BLaER1 treated with 17β-estradiol and CSF1 and Interleukin-3, amounts not matched to agents 10 nM and 100 nM (cell line): ENCODE measurements around the gene FLAD1.
"Not testable (repeated sequence)": the region's sequence is repeated elsewhere in the genome, so short reads cannot be mapped to it uniquely, and the experiment has no call there.

Experiments
- H3K27ac ChIP-seq, 11 experiments: shearing (Covaris generic); formaldehyde crosslinking; 2 replicates each; pipeline ENCODE4 v1.8.1; 2022
- H3K27me3 ChIP-seq, 11 experiments: shearing (Covaris generic); formaldehyde crosslinking; 2 replicates each; pipeline ENCODE4 v1.8.1; 2022
- H3K36me3 ChIP-seq, 11 experiments: shearing (Covaris generic); formaldehyde crosslinking; 2 replicates each; pipeline ENCODE4 v1.8.1; 2022
- H3K4me1 ChIP-seq, 10 experiments: shearing (Covaris generic); formaldehyde crosslinking; 2 replicates each; pipeline ENCODE4 v1.8.1; 2022
- H3K4me2 ChIP-seq, 11 experiments: shearing (Covaris generic); formaldehyde crosslinking; 2 replicates each; pipeline ENCODE4 v1.8.1; 2022
- H3K4me3 ChIP-seq, 10 experiments: shearing (Covaris generic); formaldehyde crosslinking; 2 replicates each; pipeline ENCODE4 v1.8.1; 2022
- H3K9ac ChIP-seq, 11 experiments: shearing (Covaris generic); formaldehyde crosslinking; 2 replicates each; pipeline ENCODE4 v1.8.1; 2022
- H3K9me3 ChIP-seq, 11 experiments: shearing (Covaris generic); formaldehyde crosslinking; replicated peaks in 1 of 11; 2 replicates each; pipeline ENCODE4 v1.8.1; 2022
- H4K20me1 ChIP-seq, 11 experiments: shearing (Covaris generic); formaldehyde crosslinking; 2 replicates each; pipeline ENCODE4 v1.8.1; 2022
- Cebpa-rat ChIP-seq, 11 experiments: shearing (Covaris generic); IDR thresholded peaks; 2 replicates each; pipeline ENCODE4 v1.8.1; 2022

The FLAD1 gene

GRCh38 chr1:154973344-154974101, 9.6 kb upstream of the FLAD1 start:
- peaks cover 71 to 77% (median 75%) of the 10 kb centered on the region in 10 experiments for H3K4me1 ChIP-seq
- no peaks in the 10 kb centered on the region for H3K9me3 ChIP-seq

GRCh38 chr1:154974102-154974807, 8.9 kb upstream of the FLAD1 start, which contains the start of gene CKS1B:
Gene CKS1B (plus strand): TSS chr1:154974681. CDS start chr1:154974746, 65 bp downstream.
- Histone ChIP-seq H3K9me3 (no peaks in the 10 kb centered on the region), H3K4me3 (peak within 1 kb of the TSS; percentile 64 to 86 (median 69)), H3K4me1 (peaks cover 63 to 70% (median 68%) of the 10 kb centered on the region in 10 experiments), H3K4me2 (peak within 1 kb of the TSS; percentile 89 to 100 (median 98)), H3K27me3 (no peaks in the 10 kb centered on the region), H3K9ac (peak within 1 kb of the TSS; percentile 87 to 99 (median 92)), H3K27ac (peak within 1 kb of the TSS; percentile 89 to 100 (median 96)), H4K20me1 (peaks cover 11 to 41% (median 29%) of the 10 kb centered on the region in 11 experiments; a peak in 18 of 22 replicates), H3K36me3 (peaks cover 0 to 30% (median 16%) of the 10 kb centered on the region in 11 experiments; a peak in 20 of 22 replicates)
- no peak for TF ChIP-seq Cebpa-rat (IDR thresholded peaks at IDR 0.05)

More at GRCh38 chr1:154973344-154974101, 9.6 kb upstream of the FLAD1 start:
- H4K20me1 ChIP-seq = peaks cover 11 to 48% (median 36%) of the 10 kb centered on the region in 11 experiments; a peak in 18 of 22 replicates
- H3K4me2 ChIP-seq = peak overlapping the region; percentile 89 to 100 (median 98)
- peak overlapping the region; percentile 64 to 86 (median 69) for H3K4me3 ChIP-seq
- H3K27me3 ChIP-seq = no peaks in the 10 kb centered on the region
- no peak for TF ChIP-seq Cebpa-rat (IDR thresholded peaks at IDR 0.05)
- peak overlapping the region; percentile 89 to 100 (median 96) for H3K27ac ChIP-seq
- H3K9ac ChIP-seq = peak overlapping the region; percentile 87 to 99 (median 92)
- H3K36me3 ChIP-seq = peaks cover 5 to 30% (median 19%) of the 10 kb centered on the region in 11 experiments

- H3K27me3 ChIP-seq = no peaks in the 10 kb centered on the region
- H3K4me3 ChIP-seq = peak overlapping the region; percentile 64 to 86 (median 69)
- peaks cover 0 to 33% (median 19%) of the 10 kb centered on the region in 11 experiments; a peak in 19 of 22 replicates for H3K36me3 ChIP-seq
- peaks cover 57 to 67% (median 61%) of the 10 kb centered on the region in 10 experiments for H3K4me1 ChIP-seq
- no peaks in the 10 kb centered on the region for H3K9me3 ChIP-seq
- peak overlapping the region; percentile 65 to 100 (median 96) for H3K27ac ChIP-seq
- peak overlapping the region; percentile 79 to 99 (median 91) for H3K9ac ChIP-seq
- peaks cover 10 to 35% (median 26%) of the 10 kb centered on the region in 11 experiments; a peak in 17 of 22 replicates for H4K20me1 ChIP-seq
- no peak for TF ChIP-seq Cebpa-rat (IDR thresholded peaks at IDR 0.05)
- peak overlapping the region; percentile 81 to 95 (median 91) for H3K4me2 ChIP-seq
Observed at GRCh38 chr1:154974808-154975408, 8.2 kb upstream of the FLAD1 start.

GRCh38 chr1:154975409-154976059, 7.6 kb upstream of the FLAD1 start:
- Histone ChIP-seq H3K4me2 (peak overlapping the region; percentile 81 to 95 (median 91)), H3K36me3 (peaks cover 0 to 39% (median 25%) of the 10 kb centered on the region in 11 experiments; a peak in 19 of 22 replicates), H3K4me3 (peak overlapping the region; percentile 64 to 86 (median 69)), H3K9me3 (no peaks in the 10 kb centered on the region), H4K20me1 (peaks cover 4 to 28% (median 20%) of the 10 kb centered on the region in 11 experiments; a peak in 16 of 22 replicates), H3K9ac (peak overlapping the region; percentile 79 to 99 (median 91)), H3K4me1 (peaks cover 50 to 61% (median 55%) of the 10 kb centered on the region in 10 experiments), H3K27me3 (no peaks in the 10 kb centered on the region), H3K27ac (peak overlapping the region; percentile 65 to 100 (median 96))
- no peak for TF ChIP-seq Cebpa-rat (IDR thresholded peaks at IDR 0.05)

- not testable (repeated sequence) for H3K9me3 ChIP-seq, H3K4me3 ChIP-seq, H3K27me3 ChIP-seq, H4K20me1 ChIP-seq
- peak overlapping the region; percentile 81 to 95 (median 91); a peak in 21 of 22 replicates for H3K4me2 ChIP-seq
- peak overlapping the region; percentile 42 to 99 (median 91); a peak in 13 of 22 replicates for H3K9ac ChIP-seq
- H3K27ac ChIP-seq = peak overlapping the region in 10 of 11 experiments; percentile 7 to 98 (median 77); a peak in 17 of 22 replicates
- H3K4me1 ChIP-seq = peaks cover 38 to 56% (median 43%) of the 10 kb centered on the region in 10 experiments
- H3K36me3 ChIP-seq = peaks cover 0 to 52% (median 33%) of the 10 kb centered on the region in 11 experiments; a peak in 19 of 22 replicates
Observed at GRCh38 chr1:154977762-154978161, 5.4 kb upstream of the FLAD1 start.

GRCh38 chr1:154978360-154978759, 4.8 kb upstream of the FLAD1 start:
- Histone ChIP-seq H3K9me3 (no peaks in the 10 kb centered on the region), H3K36me3 (peaks cover 0 to 52% (median 33%) of the 10 kb centered on the region in 11 experiments; a peak in 19 of 22 replicates), H3K4me3 (no peak overlapping the region), H3K27ac (peak overlapping the region in 7 of 11 experiments; percentile 7 to 98 (median 94); a peak in 8 of 22 replicates), H3K4me2 (peak overlapping the region; percentile 26 to 95 (median 91); a peak in 15 of 22 replicates), H4K20me1 (peaks cover 0 to 2% (median 0%) of the 10 kb centered on the region in 11 experiments; a peak in 3 of 22 replicates), H3K27me3 (no peaks in the 10 kb centered on the region), H3K4me1 (peaks cover 32 to 51% (median 37%) of the 10 kb centered on the region in 10 experiments), H3K9ac (peak overlapping the region in 7 of 11 experiments; percentile 38 to 99 (median 74); a peak in 6 of 22 replicates)
- no peak for TF ChIP-seq Cebpa-rat (IDR thresholded peaks at IDR 0.05)

- H3K27ac ChIP-seq = peak overlapping the region in 9 of 11 experiments; percentile 43 to 82 (median 72); a peak in 16 of 22 replicates
- peaks cover 33 to 56% (median 43%) of the 10 kb centered on the region in 10 experiments for H3K4me1 ChIP-seq
- no peaks in the 10 kb centered on the region for H3K27me3 ChIP-seq
- no peak for TF ChIP-seq Cebpa-rat (IDR thresholded peaks at IDR 0.05)
- peak overlapping the region; percentile 43 to 91 (median 78); a peak in 21 of 22 replicates for H3K9ac ChIP-seq
- H3K4me2 ChIP-seq = peak overlapping the region; percentile 73 to 97 (median 86)
- H3K36me3 ChIP-seq = peaks cover 7 to 70% (median 49%) of the 10 kb centered on the region in 11 experiments
- peak overlapping the region; percentile 73 to 91 (median 84) for H3K4me3 ChIP-seq
- H4K20me1 ChIP-seq = peaks cover 0 to 12% (median 5%) of the 10 kb centered on the region in 11 experiments; a peak in 12 of 22 replicates
- H3K9me3 ChIP-seq = no peaks in the 10 kb centered on the region
Observed at GRCh38 chr1:154982341-154982740, 803 bp upstream of the FLAD1 start.
